HK-2 (cell line): Measurements from ENCODE around the gene GRK3.

Experiments used
- DNase-seq: peaks from one replicate; pipeline ENCODE4 v3.0.0-alpha.2; 2018; ENCODE audit not compliant: unreplicated experiment

Gene GRK3

DNA sequence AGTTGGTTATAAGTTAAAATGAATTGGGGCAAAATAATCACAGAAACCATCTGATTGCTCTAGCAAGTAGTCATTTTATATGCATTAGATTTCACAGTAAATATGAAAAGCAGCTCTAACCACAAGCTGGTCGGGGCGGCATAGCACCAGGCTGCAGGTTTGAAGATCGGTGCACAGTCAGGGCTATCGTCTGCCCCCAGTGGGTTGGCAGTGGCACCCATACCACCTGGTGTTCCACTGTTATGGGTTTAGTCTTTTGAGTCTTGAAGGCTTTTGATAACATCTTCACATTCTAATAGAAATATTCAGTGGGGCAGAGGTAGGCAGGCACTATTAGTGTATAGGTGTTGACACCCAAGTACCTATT is 62.1 kb downstream of the GRK3 start:
- no peak for DNase-seq

DNA sequence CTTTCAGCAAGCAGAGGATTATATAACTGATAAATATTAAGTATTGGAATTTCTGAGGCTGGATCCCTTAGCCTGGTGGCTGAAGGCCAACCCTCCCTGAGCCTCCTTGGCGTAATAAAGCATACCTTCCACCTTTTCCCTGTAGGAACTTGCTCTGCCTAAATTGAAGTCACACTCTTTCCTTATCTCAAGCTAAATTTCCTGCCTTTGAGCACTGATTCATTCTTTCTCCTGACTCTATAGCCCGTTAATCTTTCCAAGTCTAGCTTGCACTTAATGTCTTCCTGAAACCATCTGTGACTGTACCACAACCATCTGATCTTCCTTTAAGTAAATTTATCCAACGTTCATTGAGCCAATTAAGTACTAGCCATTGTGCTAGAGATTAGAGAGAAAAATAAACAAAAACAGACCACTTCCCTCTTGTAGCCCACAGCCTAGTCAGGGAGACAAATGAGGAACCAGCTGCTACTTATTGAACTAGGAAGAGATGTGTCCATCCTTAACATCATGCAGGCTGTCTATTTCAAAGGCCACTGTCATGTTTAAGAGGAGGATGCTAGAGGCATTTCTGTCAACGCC is 62.9 kb downstream of the GRK3 start:
- DNase-seq: no peak

DNA sequence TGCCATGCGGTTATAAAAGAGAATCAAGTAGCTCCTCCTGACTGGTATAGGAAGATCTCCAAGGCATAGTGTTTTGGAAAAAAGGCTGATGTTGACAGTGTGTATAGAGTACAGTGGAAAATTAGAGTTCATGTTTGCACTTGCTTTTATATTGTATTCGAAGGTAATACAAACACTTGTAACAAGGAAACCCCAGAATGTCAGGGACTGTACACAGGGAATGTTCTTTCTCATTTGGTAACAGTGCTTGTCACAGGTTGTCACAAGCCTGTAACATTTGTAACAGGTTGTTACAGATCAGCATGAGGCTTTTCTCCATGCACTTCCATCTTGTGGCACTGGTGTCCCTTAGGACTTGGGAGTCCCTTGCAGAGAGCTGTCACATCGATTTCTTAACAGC is 64.0 kb downstream of the GRK3 start:
- no peak for DNase-seq

DNA sequence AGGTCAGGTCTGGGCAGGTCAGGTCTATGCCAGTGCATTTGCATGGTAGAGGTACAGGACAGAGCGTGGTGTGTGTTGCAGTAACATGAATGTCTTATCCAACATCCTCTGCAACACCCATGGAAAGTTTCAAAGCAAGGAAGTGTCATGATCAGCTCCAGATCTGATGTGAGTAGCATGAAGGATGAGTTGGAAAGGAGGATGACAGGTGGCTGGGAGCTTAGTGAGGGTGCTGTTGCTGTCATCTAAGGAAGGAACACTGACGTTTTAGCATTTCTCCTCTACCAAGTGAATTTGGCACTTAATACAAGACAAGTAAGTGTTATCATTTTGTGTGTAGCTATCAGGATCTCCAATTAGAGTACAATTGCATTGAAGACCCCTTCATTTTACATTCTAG is 65.1 kb downstream of the GRK3 start:
- DNase-seq: no peak

DNA sequence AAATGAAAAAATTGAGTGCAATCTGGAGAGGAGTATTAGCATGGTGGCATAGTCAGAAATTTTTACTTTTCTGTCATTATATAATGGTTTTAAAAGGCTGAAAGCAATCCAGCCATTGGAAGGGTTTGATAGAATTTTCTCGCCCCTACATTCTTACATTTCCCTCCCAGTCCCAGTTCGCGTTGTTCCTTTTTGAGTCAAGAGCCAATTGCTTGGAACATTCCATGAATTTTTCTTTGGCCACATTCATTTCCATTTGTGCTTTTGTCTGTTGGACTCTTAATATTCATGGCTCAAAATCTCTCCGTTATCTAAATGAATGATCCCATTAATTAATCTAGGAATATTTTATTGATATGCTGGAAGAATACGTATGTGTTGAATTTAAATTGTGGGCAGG is 66.0 kb downstream of the GRK3 start:
- DNase-seq: no peak

DNA sequence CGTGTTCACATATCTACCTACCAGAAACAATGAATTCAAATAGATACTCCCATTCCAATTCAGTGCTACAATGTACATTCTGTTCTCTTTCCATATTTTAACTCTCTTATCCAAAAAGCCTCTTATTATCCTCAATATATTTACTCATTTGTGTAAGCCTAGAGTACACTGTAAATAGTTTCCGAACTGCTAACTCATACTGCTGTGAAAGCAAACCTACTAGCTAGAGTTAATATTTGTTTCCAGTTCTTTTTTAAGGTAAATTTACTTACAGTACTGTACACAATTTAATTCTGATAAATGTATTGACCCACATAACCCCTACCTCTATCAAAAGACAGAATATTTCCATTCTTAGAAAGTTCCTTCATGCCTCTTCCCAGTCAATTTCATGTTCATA is 71.8 kb downstream of the GRK3 start:
- DNase-seq: no peak

DNA sequence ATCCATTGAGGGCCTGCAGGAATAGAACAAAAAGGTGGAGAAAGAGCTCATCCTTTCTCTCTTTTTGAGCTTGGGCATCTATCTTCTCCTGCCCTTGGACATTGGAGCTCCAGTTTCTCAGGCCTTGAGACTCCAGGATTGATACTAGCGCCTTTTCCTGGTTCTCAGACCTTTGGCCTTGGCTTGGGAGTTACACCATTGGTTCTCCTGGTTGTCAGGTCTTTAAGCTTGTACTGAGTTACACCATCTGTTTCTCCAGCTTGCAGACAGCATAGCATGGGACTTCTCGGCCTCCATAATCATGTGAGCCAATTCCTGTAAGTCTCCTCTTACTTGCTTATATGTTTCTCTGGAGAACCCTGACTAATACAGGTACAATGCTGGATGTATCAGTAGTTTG is 72.6 kb downstream of the GRK3 start:
- DNase-seq: no peak

DNA sequence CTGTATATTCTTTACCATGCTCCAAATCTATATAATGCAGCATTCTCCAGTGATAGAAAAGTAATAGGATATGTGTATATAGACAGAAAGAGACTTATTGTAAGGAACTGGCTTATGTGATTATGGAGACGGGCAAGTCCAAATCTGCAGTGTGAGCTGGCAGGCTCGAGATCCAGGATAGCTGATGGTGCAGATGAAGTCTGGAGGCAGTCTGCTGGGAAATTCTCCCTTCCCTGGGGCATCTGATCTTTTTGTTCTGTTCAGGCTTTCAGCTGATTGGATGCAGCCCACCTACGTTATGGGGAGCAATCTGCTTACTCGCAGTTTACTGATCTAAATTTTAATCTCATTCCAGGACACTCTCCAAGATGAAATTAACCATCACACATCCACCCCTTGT is 73.2 kb downstream of the GRK3 start:
- no peak for DNase-seq

DNA sequence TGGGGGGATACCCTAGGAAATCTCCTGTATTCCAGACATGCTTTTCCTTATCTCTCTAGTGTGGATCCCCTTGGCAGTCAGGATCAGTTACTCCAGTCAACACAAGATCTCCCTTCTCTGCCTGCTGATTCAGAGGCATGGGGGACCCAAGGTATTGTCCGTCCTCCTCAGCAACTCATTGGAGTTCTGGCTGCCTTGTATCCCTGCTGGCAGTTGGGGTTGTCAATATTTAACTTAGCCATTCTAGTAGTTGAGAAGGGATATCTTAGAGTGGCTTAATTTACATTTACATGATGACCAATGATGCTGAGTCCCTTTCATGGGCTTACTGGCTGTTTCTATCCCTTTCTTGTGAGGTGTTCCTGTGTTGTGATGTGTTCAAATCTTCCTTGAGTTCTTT is 74.2 kb downstream of the GRK3 start:
- DNase-seq: no peak

DNA sequence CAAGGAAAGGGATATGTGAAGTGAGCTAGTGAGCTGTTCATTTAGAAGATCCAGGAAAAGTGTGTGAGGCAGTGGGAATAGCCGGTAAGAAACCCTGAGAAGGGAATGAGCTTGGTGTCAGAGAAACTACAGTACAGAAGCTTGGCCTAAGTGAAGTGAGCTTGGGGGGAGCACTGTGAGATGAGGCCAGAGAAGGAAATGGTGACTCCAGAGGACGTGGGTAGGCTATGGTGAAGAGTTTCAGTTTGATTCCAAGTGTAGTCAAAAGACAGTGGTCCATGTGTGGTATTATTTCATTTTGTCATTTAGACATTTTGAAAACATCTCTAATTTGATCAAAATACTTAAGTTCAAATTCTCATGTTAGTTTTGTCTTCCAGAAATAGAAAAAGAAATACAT is 77.2 kb downstream of the GRK3 start:
- DNase-seq: no peak

DNA sequence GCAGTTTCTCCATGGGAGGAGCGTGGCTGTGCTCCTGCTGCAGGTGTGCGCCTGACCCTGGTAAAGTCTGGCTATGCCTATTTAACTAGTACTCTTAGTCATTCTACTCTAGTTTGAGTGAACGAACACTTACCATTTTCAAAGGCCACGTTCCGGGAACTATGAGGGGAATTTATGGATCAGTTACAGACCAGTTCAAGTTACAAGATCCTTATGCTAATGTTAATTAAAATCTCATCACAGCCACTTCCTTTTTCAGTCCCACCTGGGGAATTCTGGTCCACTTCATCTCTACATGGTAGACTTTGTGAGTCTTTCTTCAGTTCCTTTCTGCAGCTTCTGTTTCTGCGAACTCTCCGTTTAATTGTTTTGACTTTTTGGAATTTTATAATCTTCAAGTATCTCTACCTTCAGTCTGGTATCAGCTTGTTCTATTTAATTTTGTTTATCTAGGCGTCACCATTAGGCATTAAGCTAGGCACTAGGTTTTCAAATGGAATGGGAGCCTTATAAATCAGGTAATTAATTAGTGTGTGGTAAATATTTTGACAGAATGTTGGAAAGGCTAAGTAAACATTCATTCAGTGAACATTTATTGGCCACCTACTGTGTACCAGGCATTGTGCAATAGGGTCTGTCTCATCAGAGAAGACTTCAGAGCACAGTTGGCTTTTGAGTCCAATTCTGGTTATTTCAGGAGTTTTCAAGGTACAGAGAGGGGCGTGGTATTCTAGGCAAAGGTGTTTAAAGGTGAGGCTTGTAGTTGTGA is 78.9 kb downstream of the GRK3 start:
- no peak for DNase-seq

DNA sequence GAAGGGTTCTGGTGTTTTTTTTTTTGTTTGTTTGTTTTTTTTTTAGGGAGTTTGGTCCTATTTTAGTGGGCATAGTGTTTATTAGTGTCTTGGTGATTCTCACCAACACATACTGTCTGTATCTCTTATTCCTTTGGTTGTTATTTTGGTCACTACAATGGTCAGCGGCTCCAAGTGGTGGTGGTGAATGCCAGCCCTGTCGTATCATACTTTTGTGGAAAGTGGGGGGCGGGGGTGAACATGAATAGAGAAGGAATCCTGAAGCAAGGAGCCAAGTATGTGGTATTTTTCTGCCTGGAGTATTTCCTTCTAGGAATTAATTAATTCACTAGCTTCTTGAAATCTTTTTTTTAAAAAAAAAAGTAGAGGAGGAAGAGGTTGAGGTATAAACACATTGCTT is 79.6 kb downstream of the GRK3 start:
- DNase-seq: no peak

DNA sequence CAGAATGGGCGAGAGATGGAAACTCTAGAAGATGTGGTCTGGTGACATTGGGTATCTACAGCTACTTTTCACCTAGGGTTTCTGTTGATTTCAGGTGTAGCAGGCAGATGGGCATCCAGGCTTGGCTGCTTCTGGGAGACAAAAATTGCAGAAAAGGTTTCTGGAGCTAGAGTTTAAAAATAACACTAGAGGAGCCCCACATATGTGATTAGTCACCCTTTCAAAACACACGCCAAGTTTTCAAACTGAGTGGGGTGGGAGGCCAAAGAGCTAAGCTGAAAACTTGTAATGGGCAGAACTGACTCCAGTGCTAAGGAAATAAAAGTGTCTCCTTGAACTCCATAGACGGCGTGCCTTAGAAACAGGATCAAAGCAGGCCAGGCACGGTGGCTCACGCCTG is 80.8 kb downstream of the GRK3 start:
- no peak for DNase-seq

DNA sequence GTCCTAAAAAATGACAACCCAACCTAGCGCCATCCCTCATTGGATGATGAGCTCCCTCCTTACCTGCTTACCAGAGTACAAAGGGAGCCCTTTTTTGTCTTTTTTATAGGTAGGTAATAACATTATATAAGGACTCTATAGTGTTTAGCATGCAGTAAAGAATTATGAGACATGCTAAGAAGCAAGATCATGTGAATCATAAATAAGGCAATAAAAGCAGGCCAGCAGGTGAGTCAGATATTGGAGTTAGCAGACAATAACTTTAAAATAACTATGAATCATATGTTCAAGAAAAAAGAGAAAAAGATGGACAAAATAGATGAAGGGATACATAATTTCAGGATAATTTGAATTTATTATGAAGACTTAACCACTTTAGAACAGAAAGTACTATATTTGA is 81.5 kb downstream of the GRK3 start:
- DNase-seq: no peak

DNA sequence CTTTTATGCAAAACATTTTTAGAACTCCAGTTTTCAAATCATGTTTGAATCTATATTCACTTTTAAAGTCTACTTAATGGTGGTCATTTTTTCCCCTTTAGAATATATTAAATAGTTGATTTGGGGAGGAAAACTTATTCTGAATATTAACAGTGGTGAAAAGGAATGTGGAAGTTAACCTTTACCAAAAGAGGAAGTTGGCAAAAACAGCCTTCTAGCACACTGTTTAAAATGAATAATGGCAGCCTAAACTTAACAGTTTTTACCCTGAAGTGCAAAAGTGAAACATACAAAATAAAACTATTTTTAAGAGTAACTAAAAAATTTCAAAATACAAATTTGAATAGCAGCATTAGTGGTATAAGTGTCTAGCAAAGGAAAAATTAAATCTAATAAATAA is 86.4 kb downstream of the GRK3 start:
- DNase-seq: no peak

DNA sequence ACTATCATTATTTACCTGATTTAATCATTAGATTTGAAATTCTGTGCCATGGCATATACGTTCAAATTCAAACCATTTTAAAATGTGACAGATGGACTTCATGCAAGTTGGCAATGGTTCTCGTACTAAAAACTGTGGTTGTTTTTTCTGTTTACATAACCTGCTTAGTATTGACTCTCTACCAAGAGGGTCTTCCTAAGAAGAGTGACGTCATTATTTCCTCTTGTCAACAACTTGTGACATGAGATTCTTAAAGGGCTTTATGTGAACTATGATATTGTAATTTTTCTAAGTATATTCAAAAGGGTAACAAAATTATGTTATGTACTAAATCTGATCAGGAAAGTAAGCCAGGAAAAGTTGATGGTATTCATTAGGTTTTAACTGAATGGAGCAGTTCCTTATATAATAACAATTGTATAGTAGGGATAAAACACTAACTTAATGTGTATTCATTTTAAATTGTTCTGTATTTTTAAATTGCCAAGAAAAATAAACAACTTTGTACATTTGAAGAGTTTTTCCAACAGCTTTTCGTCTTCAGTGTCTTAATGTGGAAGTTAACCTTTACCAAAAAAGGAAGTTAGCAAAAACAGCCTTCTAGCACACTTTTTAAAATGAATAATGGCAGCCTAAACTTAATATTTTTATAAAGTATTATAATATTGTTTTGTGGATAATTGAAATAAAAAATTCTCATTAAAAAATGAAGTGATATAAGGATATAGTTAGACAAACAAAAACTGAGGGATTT is 87.0 kb downstream of the GRK3 start:
- DNase-seq: no peak

DNA sequence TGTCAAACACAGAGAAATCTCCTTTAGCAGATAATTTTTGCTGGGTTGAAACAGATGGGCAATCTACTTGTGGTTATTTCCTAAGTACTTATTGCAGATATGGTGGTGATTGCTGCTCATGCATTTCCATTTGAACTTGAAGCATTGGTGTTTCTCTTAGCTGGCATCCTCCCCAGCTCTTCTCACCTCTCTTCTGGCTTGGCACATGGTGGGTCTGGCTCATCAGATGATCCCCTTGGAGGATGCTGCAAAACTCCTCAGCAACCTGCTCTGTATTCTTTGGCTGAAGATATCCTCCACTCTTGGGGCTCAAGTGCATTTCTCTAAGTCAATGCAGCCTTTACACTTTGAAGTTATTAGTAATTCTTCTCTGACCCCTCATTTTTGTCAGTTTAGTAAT is 90.2 kb downstream of the GRK3 start:
- no peak for DNase-seq

DNA sequence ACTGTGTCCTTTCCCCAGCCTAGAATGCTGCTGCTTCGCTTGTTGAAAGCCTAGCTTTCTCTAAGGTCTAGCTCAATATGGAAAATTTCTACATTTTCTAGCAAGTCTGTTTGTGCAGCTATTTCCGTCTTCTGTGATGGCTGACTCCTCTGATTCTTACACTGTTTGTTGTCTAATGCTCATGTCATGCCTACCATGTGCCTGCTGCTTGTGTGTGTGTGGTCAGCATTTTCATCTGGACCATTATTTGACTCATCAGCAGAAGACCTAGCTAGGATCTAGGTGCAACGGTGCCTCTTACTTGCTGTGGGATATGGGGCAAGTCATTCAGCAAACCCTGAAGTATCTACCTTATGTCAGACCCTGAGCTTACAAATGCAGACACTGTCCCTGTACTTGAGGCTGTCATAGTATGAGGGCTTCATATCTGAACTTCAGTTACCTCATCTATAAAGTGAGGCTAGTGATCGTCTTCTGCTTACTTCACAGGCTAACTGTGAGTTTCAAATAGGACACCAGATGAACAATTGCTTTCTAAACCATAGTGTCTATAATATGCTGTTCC is 91.0 kb downstream of the GRK3 start:
- no peak for DNase-seq

DNA sequence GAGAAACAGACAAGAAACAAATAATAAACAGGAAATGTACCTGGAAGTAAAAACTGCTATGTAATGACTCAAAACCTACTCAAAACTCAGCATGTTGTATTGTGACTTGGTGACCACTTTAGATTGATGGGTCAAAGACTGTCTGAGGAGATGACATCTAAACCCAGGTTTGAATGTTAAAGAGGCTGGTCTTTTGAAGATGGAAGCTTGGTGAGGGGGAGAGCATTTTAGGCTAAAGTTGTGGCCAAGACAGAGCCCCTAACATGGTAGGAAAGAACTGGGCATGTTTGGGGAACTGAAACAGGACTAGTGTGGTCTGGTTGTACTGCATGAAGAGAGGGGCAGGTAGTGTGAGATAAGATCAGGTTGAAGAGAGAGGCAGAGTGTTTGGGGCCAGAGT is 92.2 kb downstream of the GRK3 start:
- DNase-seq: no peak

DNA sequence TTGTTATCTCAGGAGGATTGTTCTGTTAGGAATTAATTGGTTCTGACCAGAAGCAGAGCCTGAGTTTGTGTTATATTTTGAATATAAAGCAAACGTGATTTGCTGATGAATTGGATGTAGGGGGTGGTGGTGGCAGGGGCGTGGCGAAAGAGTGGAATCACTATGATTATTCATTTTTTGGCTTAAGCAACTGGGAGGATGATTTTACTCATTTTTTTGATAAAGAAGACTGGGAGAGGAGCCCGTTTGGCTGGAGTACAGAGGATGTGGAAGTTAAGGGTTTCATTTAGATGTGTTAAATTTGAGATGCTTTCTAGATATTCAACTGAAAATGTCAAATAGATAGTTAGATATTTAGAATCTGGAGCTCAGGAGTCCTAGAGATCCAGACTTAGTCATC is 94.2 kb downstream of the GRK3 start:
- no peak for DNase-seq

DNA sequence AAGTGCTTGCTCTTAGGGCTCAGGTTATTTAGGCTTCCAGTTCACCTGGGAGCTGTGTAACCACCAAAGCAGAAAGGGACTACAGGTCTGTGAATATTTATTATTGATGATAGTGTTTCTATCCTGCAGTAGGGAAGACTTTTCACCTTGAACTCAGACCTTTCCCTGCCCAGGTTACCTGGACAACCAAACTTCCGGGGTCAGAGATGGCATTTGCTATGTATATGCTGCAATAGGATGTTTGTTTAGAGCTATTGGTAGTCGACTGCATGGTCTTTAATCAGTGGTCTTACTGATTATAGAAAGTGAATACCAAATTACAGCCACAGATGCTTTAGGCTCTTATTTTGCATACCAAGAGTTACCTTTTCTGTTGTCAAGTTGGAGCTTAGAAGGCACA is 94.9 kb downstream of the GRK3 start:
- no peak for DNase-seq

DNA sequence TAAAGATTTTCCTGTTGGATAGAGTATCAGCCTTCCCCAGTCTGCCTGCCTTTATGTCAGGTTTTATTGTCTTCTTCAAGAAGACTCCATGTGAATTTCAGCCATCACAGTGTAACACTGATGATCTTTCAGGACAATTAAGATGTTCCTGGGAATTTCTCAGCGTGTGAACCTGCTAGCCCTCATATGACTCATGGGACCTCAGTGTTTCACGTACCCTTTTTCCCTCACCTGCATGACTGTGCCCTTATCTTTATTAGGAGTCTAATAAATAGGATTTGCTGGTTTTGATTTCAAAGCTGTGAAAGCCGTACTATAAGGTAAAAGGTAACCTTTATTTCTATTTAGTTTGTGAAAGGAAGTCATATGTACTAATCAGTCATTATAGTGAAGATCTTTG is 95.9 kb downstream of the GRK3 start:
- DNase-seq: no peak

DNA sequence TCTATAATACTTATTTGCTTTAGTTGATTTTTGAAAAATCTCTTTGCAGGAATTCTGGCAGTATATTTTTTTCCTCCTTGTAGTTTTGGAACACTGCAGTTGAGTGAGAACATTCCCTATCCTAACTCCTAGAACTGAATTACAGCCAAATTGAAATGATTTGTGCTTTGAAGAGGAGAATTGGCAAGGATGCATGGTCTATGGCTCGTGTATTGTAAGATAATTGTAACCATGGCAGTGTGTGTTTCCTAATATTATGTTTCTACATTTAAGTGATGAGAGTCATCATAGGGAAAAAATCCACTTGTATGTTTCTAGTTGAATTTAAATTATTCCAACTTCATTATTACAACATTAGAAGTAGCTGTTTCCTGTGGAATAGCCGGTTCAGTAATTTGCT is 96.6 kb downstream of the GRK3 start:
- no peak for DNase-seq
